ENCODE data around the gene SCFD2.
A peak's percentile ranks its signal among the peaks of the same experiment; 100 is the strongest.

DNA sequence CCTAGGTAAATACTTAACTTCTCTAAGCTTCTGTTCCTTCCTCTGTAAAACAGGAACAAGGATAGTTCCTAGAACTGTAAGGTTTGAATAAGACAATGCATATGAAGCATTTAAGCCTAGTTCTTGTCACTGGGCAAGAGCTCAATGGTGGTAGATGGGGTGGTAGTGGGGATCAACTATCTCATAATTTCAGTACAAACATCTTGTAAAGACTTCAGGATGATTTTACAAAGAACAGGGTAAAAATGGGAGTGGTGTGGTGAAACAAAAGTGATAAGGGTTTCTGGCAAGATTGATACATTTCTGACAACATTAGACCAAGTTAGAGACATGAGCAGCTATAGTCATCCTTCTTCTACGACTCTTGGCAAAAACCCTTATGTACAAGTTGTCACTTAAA is 137.8 kb downstream of the SCFD2 start:
- TF ChIP-seq, protein P1, sequence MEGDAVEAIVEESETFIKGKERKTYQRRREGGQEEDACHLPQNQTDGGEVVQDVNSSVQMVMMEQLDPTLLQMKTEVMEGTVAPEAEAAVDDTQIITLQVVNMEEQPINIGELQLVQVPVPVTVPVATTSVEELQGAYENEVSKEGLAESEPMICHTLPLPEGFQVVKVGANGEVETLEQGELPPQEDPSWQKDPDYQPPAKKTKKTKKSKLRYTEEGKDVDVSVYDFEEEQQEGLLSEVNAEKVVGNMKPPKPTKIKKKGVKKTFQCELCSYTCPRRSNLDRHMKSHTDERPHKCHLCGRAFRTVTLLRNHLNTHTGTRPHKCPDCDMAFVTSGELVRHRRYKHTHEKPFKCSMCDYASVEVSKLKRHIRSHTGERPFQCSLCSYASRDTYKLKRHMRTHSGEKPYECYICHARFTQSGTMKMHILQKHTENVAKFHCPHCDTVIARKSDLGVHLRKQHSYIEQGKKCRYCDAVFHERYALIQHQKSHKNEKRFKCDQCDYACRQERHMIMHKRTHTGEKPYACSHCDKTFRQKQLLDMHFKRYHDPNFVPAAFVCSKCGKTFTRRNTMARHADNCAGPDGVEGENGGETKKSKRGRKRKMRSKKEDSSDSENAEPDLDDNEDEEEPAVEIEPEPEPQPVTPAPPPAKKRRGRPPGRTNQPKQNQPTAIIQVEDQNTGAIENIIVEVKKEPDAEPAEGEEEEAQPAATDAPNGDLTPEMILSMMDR (IDR thresholded peaks at IDR 0.05; ENCODE audit: insufficient read depth, low read length) = no peak
- TF ChIP-seq GABPA (IDR thresholded peaks at IDR 0.05; ENCODE audit: low read depth) (no peak), POLR2AphosphoS5 (IDR thresholded peaks at IDR 0.05; ENCODE audit: low read depth) (no peak), SPI1 (IDR thresholded peaks at IDR 0.05; ENCODE audit: borderline replicate concordance, low read depth) (peak; percentile 54; the same call in 1 of the 2 replicates)

All from HL-60 (cell line).